Astrocyte (in vitro differentiated cells and primary cell): Measurements from ENCODE around the gene IMMP2L. TPM values are rescaled to one million over a fixed set of nuclear protein-coding genes. Genes with fewer than 3 reads are reported as not detected.

Experiments used
- DNase-seq: peaks from one replicate; pipeline ENCODE4 v3.0.0-alpha.2; 2010; ENCODE audit warnings: low read depth
- FAIRE-seq: peaks from 2 replicates; lab custom pipeline; 2011; peaks lifted over from hg19 to GRCh38; lab: Jason Lieb, UNC
- H2AFZ ChIP-seq: 2 replicates; pipeline ENCODE4 v1.6.0; 2012; ENCODE audit warnings: low read depth, low read length, inconsistent platforms
- H3K27ac ChIP-seq: 2 replicates; pipeline ENCODE4 v1.5.1; 2011; ENCODE audit warnings: low read depth, low read length, inconsistent platforms
- H3K27me3 ChIP-seq: 2 replicates; pipeline ENCODE4 v1.6.0; 2011; ENCODE audit warnings: low read length, inconsistent platforms; ENCODE audit not compliant: insufficient read depth
- H3K36me3 ChIP-seq: 2 replicates; pipeline ENCODE4 v1.5.1; 2011; ENCODE audit warnings: low read length, inconsistent platforms; ENCODE audit not compliant: insufficient read depth
- H3K4me1 ChIP-seq: 2 replicates; pipeline ENCODE4 v1.5.1; 2011; ENCODE audit warnings: low read length, inconsistent platforms; ENCODE audit not compliant: insufficient read depth
- H3K4me2 ChIP-seq: 2 replicates; pipeline ENCODE4 v1.6.0; 2012; ENCODE audit warnings: low read length, inconsistent platforms
- H3K4me3 ChIP-seq: 2 replicates; pipeline ENCODE4 v1.5.1; 2011; ENCODE audit warnings: low read depth, mild to moderate bottlenecking, low read length, inconsistent platforms; ENCODE audit not compliant: insufficient read depth
- H3K79me2 ChIP-seq: 2 replicates; pipeline ENCODE4 v1.6.0; 2012; ENCODE audit warnings: mild to moderate bottlenecking, low read length, inconsistent platforms; ENCODE audit not compliant: insufficient read depth
- H3K9ac ChIP-seq: 2 replicates; pipeline ENCODE4 v1.6.0; 2012; ENCODE audit warnings: mild to moderate bottlenecking, low read length, inconsistent platforms
- H3K9me3 ChIP-seq: 2 replicates; pipeline ENCODE4 v1.5.1; 2012; ENCODE audit warnings: low read depth, mild to moderate bottlenecking, low read length, inconsistent platforms; ENCODE audit not compliant: insufficient read depth
- H4K20me1 ChIP-seq: 2 replicates; pipeline ENCODE4 v1.6.0; 2012; ENCODE audit warnings: low read length, inconsistent platforms; ENCODE audit not compliant: insufficient read depth
- H3K27ac Mint-ChIP-seq: one replicate; pipeline ENCODE4 v1.8.0; 2021; ENCODE audit warnings: mild to moderate bottlenecking, mixed read lengths; ENCODE audit not compliant: unreplicated experiment
- H3K27me3 Mint-ChIP-seq: one replicate; pipeline ENCODE4 v1.8.0; 2021; ENCODE audit warnings: low read depth, mixed read lengths; ENCODE audit not compliant: unreplicated experiment
- H3K36me3 Mint-ChIP-seq: one replicate; pipeline ENCODE4 v1.8.0; 2021; ENCODE audit warnings: low read depth, mixed read lengths; ENCODE audit not compliant: unreplicated experiment
- H3K4me1 Mint-ChIP-seq: one replicate; pipeline ENCODE4 v1.8.0; 2021; ENCODE audit warnings: low read depth, mixed read lengths; ENCODE audit not compliant: unreplicated experiment
- H3K4me3 Mint-ChIP-seq: one replicate; pipeline ENCODE4 v1.8.0; 2021; ENCODE audit warnings: mild to moderate bottlenecking, moderate library complexity, mixed read lengths; ENCODE audit not compliant: unreplicated experiment
- H3K9me3 Mint-ChIP-seq: one replicate; pipeline ENCODE4 v1.8.0; 2021; ENCODE audit warnings: mild to moderate bottlenecking, mixed read lengths; ENCODE audit not compliant: unreplicated experiment
- EZH2 ChIP-seq: IDR thresholded peaks from 2 replicates; pipeline ENCODE4 v1.6.1; 2012; ENCODE audit warnings: mild to moderate bottlenecking, low read length, inconsistent platforms; ENCODE audit not compliant: insufficient read depth
- total RNA-seq: library from RNA; stranded (reverse); gene quantifications from 2 replicates; pipeline ENCODE4 v1.2.1, GENCODE V29; 2021
- TF ChIP-seq, protein P1 (sequence below): IDR thresholded peaks from 2 replicates; pipeline ENCODE4 v1.5.1; 2011; ENCODE audit warnings: low read depth, mild to moderate bottlenecking, inconsistent platforms, low read length, moderate library complexity; ENCODE audit not compliant: insufficient read depth

IMMP2L gene
- total RNA-seq, 1 donor from 2014 or later = 13.8 TPM

- H2AFZ ChIP-seq = no peak overlapping the region
- H3K27me3 ChIP-seq = no peaks in the 10 kb centered on the region
- no peak overlapping the region for H3K27ac Mint-ChIP-seq
- no peaks in the 10 kb centered on the region for H3K79me2 ChIP-seq
- H3K4me3 ChIP-seq = no peak overlapping the region
- FAIRE-seq (peak; percentile 5), DNase-seq (no peak)
- no peak overlapping the region for H3K27ac ChIP-seq
- H3K4me1 Mint-ChIP-seq = no peaks in the 10 kb centered on the region
- H3K36me3 ChIP-seq = no peaks in the 10 kb centered on the region
- no peak overlapping the region for H3K4me3 Mint-ChIP-seq
- no peaks in the 10 kb centered on the region for H3K36me3 Mint-ChIP-seq
- H4K20me1 ChIP-seq = no peaks in the 10 kb centered on the region
- H3K9ac ChIP-seq = no peak overlapping the region
- H3K4me2 ChIP-seq = no peak overlapping the region
- TF ChIP-seq EZH2 = no peak
- TF ChIP-seq, protein P1, sequence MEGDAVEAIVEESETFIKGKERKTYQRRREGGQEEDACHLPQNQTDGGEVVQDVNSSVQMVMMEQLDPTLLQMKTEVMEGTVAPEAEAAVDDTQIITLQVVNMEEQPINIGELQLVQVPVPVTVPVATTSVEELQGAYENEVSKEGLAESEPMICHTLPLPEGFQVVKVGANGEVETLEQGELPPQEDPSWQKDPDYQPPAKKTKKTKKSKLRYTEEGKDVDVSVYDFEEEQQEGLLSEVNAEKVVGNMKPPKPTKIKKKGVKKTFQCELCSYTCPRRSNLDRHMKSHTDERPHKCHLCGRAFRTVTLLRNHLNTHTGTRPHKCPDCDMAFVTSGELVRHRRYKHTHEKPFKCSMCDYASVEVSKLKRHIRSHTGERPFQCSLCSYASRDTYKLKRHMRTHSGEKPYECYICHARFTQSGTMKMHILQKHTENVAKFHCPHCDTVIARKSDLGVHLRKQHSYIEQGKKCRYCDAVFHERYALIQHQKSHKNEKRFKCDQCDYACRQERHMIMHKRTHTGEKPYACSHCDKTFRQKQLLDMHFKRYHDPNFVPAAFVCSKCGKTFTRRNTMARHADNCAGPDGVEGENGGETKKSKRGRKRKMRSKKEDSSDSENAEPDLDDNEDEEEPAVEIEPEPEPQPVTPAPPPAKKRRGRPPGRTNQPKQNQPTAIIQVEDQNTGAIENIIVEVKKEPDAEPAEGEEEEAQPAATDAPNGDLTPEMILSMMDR = no peak
- H3K27me3 Mint-ChIP-seq = no peaks in the 10 kb centered on the region
- H3K9me3 ChIP-seq = no peaks in the 10 kb centered on the region
- H3K9me3 Mint-ChIP-seq = no peaks in the 10 kb centered on the region
- H3K4me1 ChIP-seq = no peaks in the 10 kb centered on the region
Observed at GRCh38 chr7:111147708-111148533, 414.4 kb downstream of the IMMP2L start.

GRCh38 chr7:111146136-111146535, 416.2 kb downstream of the IMMP2L start:
- FAIRE-seq = no peak
- Histone ChIP-seq H3K79me2 (no peaks in the 10 kb centered on the region), H4K20me1 (no peaks in the 10 kb centered on the region), H3K36me3 (no peaks in the 10 kb centered on the region), H3K9ac (no peak overlapping the region), H3K4me2 (no peak overlapping the region), H3K27me3 (no peaks in the 10 kb centered on the region), H3K4me1 (no peaks in the 10 kb centered on the region), H3K27ac (no peak overlapping the region), H2AFZ (no peak overlapping the region), H3K9me3 (no peaks in the 10 kb centered on the region), H3K4me3 (no peak overlapping the region)
- no peaks in the 10 kb centered on the region for H3K4me1 Mint-ChIP-seq
- no peak for DNase-seq
- H3K27ac Mint-ChIP-seq = no peak overlapping the region
- no peaks in the 10 kb centered on the region for H3K27me3 Mint-ChIP-seq
- H3K36me3 Mint-ChIP-seq = no peaks in the 10 kb centered on the region
- H3K4me3 Mint-ChIP-seq = no peak overlapping the region
- TF ChIP-seq EZH2 = no peak
- TF ChIP-seq, protein P1 = no peak
- H3K9me3 Mint-ChIP-seq = no peaks in the 10 kb centered on the region

GRCh38 chr7:111145472-111145871, 416.8 kb downstream of the IMMP2L start:
- Mint-ChIP-seq H3K27ac (no peak overlapping the region), H3K27me3 (no peaks in the 10 kb centered on the region), H3K36me3 (no peaks in the 10 kb centered on the region), H3K4me1 (no peaks in the 10 kb centered on the region), H3K9me3 (no peaks in the 10 kb centered on the region), H3K4me3 (no peak overlapping the region)
- Histone ChIP-seq H3K9me3 (no peaks in the 10 kb centered on the region), H3K4me1 (no peaks in the 10 kb centered on the region), H3K4me3 (no peak overlapping the region), H3K9ac (no peak overlapping the region), H3K27me3 (no peaks in the 10 kb centered on the region), H3K27ac (no peak overlapping the region), H2AFZ (no peak overlapping the region), H4K20me1 (no peaks in the 10 kb centered on the region), H3K79me2 (no peaks in the 10 kb centered on the region), H3K4me2 (no peak overlapping the region), H3K36me3 (no peaks in the 10 kb centered on the region)
- FAIRE-seq (no peak), DNase-seq (no peak)
- TF ChIP-seq, protein P1 = no peak
- no peak for TF ChIP-seq EZH2
